Epithelial cell of esophagus (primary cell): ENCODE results near the gene TTLL3.

ENCODE experiments used
- DNase-seq: peaks from one replicate; pipeline ENCODE4 v3.0.0; 2010; ENCODE audit warnings: low read depth
- H3K4me3 ChIP-seq: 2 replicates; pipeline ENCODE4 v1.5.1; 2011; ENCODE audit warnings: mild to moderate bottlenecking, low read length, control low read depth
- TF ChIP-seq, protein P1 (sequence below): IDR thresholded peaks from 2 replicates; pipeline ENCODE4 v1.5.1; 2011; ENCODE audit warnings: low read depth, mild to moderate bottlenecking, low read length, control low read depth, inconsistent platforms; ENCODE audit not compliant: insufficient read depth; ENCODE audit errors: missing control alignments

The TTLL3 gene

GRCh38 chr3:9826815-9827573 lies 16.9 kb downstream of the TTLL3 start:
- TF ChIP-seq, protein P1, sequence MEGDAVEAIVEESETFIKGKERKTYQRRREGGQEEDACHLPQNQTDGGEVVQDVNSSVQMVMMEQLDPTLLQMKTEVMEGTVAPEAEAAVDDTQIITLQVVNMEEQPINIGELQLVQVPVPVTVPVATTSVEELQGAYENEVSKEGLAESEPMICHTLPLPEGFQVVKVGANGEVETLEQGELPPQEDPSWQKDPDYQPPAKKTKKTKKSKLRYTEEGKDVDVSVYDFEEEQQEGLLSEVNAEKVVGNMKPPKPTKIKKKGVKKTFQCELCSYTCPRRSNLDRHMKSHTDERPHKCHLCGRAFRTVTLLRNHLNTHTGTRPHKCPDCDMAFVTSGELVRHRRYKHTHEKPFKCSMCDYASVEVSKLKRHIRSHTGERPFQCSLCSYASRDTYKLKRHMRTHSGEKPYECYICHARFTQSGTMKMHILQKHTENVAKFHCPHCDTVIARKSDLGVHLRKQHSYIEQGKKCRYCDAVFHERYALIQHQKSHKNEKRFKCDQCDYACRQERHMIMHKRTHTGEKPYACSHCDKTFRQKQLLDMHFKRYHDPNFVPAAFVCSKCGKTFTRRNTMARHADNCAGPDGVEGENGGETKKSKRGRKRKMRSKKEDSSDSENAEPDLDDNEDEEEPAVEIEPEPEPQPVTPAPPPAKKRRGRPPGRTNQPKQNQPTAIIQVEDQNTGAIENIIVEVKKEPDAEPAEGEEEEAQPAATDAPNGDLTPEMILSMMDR = peak; percentile 21
- peak; percentile 42 for DNase-seq
- H3K4me3 ChIP-seq = no peak overlapping the region

GRCh38 chr3:9828801-9829755 lies 19.0 kb downstream of the TTLL3 start:
- TF ChIP-seq, protein P1 = no peak
- DNase-seq = no peak
- H3K4me3 ChIP-seq = no peak overlapping the region

- TF ChIP-seq, protein P1 = no peak
- H3K4me3 ChIP-seq = no peak overlapping the region
- no peak for DNase-seq
Observed at GRCh38 chr3:9831253-9831652, 21.2 kb downstream of the TTLL3 start.

GRCh38 chr3:9833078-9833477 lies 23.0 kb downstream of the TTLL3 start:
- TF ChIP-seq, protein P1 = no peak

GRCh38 chr3:9834520-9835380 lies 24.7 kb downstream of the TTLL3 start:
- TF ChIP-seq, protein P1 = no peak
- no peak for DNase-seq
- H3K4me3 ChIP-seq = no peak overlapping the region

More at GRCh38 chr3:9833078-9833477, 23.0 kb downstream of the TTLL3 start:
- H3K4me3 ChIP-seq = no peak overlapping the region
- DNase-seq = no peak

DNA sequence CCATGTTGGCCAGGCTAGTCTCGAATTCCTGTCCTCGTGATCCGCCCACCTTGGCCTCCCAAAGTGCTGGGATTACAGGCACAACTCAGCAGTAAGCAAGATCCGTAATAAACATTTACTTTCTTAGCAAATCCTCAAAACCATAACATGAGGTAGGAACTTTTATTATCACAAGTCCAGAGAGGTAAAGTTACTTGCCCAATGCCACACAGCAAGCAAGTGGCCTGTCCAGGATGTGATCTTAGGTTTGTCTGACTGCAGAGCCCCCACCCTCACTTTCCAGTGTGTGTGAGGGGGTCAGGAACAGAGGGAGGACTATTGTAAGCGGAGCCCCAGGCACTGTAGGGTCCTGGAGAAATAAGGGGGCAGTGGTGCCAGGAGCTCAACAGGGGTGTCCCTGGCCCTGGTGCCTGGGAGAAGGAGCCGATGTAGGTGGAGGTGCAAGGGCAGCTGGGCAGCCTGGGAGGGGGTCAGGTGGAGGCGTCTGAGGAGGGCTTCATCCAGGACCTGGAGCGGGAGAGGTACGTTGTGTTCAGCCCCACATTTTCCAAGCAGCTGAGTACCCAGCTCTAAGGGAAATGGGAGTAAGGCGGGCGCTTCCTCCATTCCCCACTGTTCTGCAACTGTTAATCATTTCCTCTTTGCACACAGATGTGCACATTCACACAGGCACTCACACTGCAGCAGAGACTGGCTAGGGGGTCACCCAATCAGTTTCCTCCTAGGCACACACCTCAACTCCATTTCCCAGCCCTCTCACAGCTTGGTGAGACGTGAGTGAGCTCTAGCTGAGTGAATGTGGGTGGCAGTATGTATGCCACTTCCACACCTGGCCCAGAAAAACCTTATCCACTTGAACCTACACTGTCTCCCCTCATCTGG lies 27.9 kb downstream of the TTLL3 start:
- TF ChIP-seq, protein P1 = no peak
- H3K4me3 ChIP-seq = no peak overlapping the region
- DNase-seq = no peak
